NT2/D1 (cell line): ENCODE results near the gene PTPRT.

Experiments used
- SUZ12 ChIP-seq: IDR thresholded peaks from 2 replicates; pipeline ENCODE4 v1.6.1; 2011; ENCODE audit not compliant: insufficient read length, insufficient read depth; ENCODE audit errors: extremely low read depth
- ZNF274 ChIP-seq: IDR thresholded peaks from 2 replicates; pipeline ENCODE4 v1.6.1; 2011; ENCODE audit warnings: mild to moderate bottlenecking, low read depth, low read length

- TF ChIP-seq ZNF274 (no peak), SUZ12 (no peak)
Measured at GRCh38 chr20:42444799-42445198, 744.9 kb downstream of the PTPRT start.
